GM23248 (cell line): ENCODE data around the gene SLC7A1. TPM values are rescaled to one million over a fixed set of nuclear protein-coding genes. Genes with fewer than 3 reads are reported as not detected.

ENCODE experiments used
- DNase-seq: peaks from one replicate; pipeline ENCODE4 v3.0.0-alpha.2; 2015
- H2AFZ ChIP-seq: fragments of 200-600 bp; sonication (generic); 2 replicates; pipeline ENCODE4 v1.6.1; 2016; ENCODE audit warnings: antibody characterized with exemption
- H3F3A ChIP-seq: fragments of 200-600 bp; sonication (generic); 2 replicates; pipeline ENCODE4 v1.6.1; 2016; ENCODE audit warnings: mild to moderate bottlenecking, antibody characterized with exemption, mixed run types; ENCODE audit not compliant: insufficient read depth
- H3K27ac ChIP-seq: fragments of 200-600 bp; sonication (generic); 2 replicates; pipeline ENCODE4 v1.5.1; 2016; ENCODE audit warnings: mild to moderate bottlenecking
- H3K27me3 ChIP-seq: fragments of 200-600 bp; sonication (generic); replicated peaks from 2 replicates; pipeline ENCODE4 v1.6.1; 2016; ENCODE audit warnings: mild to moderate bottlenecking; ENCODE audit not compliant: insufficient read depth
- H3K36me3 ChIP-seq: fragments of 200-600 bp; sonication (generic); 2 replicates; pipeline ENCODE4 v1.6.1; 2016; ENCODE audit warnings: low read depth, mild to moderate bottlenecking
- H3K4me1 ChIP-seq: fragments of 200-600 bp; sonication (generic); 2 replicates; pipeline ENCODE4 v1.6.1; 2016; ENCODE audit warnings: mild to moderate bottlenecking; ENCODE audit not compliant: insufficient read depth
- H3K4me2 ChIP-seq: fragments of 200-600 bp; sonication (generic); one replicate; pipeline ENCODE4 v1.6.1; 2016; ENCODE audit warnings: mild to moderate bottlenecking; ENCODE audit not compliant: unreplicated experiment
- H3K4me3 ChIP-seq: fragments of 200-600 bp; sonication (generic); 2 replicates; pipeline ENCODE4 v1.5.1; 2016; ENCODE audit warnings: mild to moderate bottlenecking
- H3K79me2 ChIP-seq: fragments of 200-600 bp; sonication (generic); 2 replicates; pipeline ENCODE4 v1.6.1; 2016; ENCODE audit warnings: mild to moderate bottlenecking; ENCODE audit not compliant: insufficient read depth
- H3K9ac ChIP-seq: fragments of 200-600 bp; sonication (generic); 2 replicates; pipeline ENCODE4 v1.6.1; 2016; ENCODE audit warnings: mild to moderate bottlenecking
- H3K9me2 ChIP-seq: fragments of 200-600 bp; sonication (generic); 2 replicates; pipeline ENCODE4 v1.6.1; 2016; ENCODE audit warnings: mixed run types, mild to moderate bottlenecking, moderate library complexity; ENCODE audit not compliant: insufficient read depth
- H3K9me3 ChIP-seq: fragments of 200-600 bp; sonication (generic); one replicate; pipeline ENCODE4 v1.6.1; 2017; ENCODE audit warnings: low read depth
- H4K20me1 ChIP-seq: fragments of 200-600 bp; sonication (generic); 2 replicates; pipeline ENCODE4 v1.6.0; 2016; ENCODE audit not compliant: insufficient read depth
- EZH2 ChIP-seq: fragments of 200-600 bp; sonication (generic); IDR thresholded peaks from 2 replicates; pipeline ENCODE4 v1.6.1; 2018; ENCODE audit warnings: antibody characterized with exemption, mild to moderate bottlenecking; ENCODE audit not compliant: insufficient read depth, poor library complexity, severe bottlenecking
- EZH2phosphoT487 ChIP-seq: fragments of 200-600 bp; sonication (generic); IDR thresholded peaks from 2 replicates; pipeline ENCODE4 v1.6.1; 2018; ENCODE audit warnings: antibody characterized with exemption, moderate library complexity, mild to moderate bottlenecking, low read depth; ENCODE audit not compliant: insufficient read depth
- WGBS, 2 experiments: methylation state at CpG; one replicate each; pipeline ENCODE4 v1.1.6; 2015 to 2017; ENCODE audit warnings: low lambda C conversion rate in 2 of 2, low coverage in 1 of 2; ENCODE audit errors: missing lambda C conversion rate in 2 of 2; 5-methylcytosine and 5-hydroxymethylcytosine counted together
- in situ Hi-C: fragments of 300-500 bp; cut with MboI; formaldehyde crosslinking; loops from 2 replicates; pipeline ENCODE4 v1.15.0; 2020
- polyA plus RNA-seq: library from polyadenylated mRNA; unstranded; fragments of >200 nt; fragmentation: Nextera tagmentation; extraction: Ambion mirVana; gene quantifications from 2 replicates; pipeline ENCODE4 v1.2.1, GENCODE V29; 2016
- total RNA-seq: library from RNA; depleted of rRNA; stranded (reverse); fragments of >200 nt; shearing (Covaris generic); gene quantifications from 2 replicates; pipeline ENCODE4 v1.2.3, GENCODE V29; 2014

The SLC7A1 gene
- total and polyA plus RNA-seq, 2 experiments from 2014 or later, result 34.7 to 38.6 TPM

DNA sequence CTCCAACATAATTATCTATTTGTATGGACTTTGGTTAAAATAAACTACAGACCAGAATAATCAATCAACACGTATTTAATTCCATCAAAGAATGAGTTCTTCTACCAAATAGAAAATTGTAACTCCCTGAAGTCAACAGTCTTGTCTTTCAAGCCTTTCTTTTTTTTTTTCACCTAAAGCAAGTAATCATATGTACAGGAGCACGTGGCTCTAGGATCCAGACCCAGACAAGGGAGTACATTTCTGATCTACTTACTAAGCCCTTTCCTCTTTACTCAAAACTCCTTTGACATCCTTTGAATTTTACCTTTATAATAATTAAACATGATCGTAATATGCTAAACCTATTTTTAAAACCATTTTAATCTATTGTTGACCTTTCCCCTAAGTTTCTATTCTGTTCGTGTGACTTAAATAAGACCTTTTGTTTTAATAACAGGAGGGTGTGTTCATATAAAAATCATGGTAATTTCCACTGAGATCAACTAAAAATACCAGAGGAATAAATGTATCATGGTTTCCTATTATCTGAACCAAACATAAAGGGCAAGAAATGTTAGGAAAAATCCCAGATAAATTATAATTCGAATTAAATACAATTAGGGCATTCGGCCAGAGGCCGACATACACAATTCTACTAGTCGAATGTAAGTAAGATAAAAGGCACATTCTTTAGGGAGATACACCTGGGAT lies 1.7 kb downstream of the SLC7A1 start:
- TF ChIP-seq EZH2, result no peak
- no peak for TF ChIP-seq EZH2phosphoT487
- H3K9me3 ChIP-seq, result no peaks in the 10 kb centered on the region
- no peak for DNase-seq
- H3K9me2 ChIP-seq, result no peaks in the 10 kb centered on the region
- peak overlapping the region; percentile 99 for H3K27ac ChIP-seq
- peaks cover 53% of the 10 kb centered on the region for H3K4me1 ChIP-seq
- H3K9ac ChIP-seq, result peak overlapping the region; percentile 99
- peaks cover 65% of the 10 kb centered on the region for H3K79me2 ChIP-seq
- peak overlapping the region; percentile 94 for H3K4me3 ChIP-seq
- H3F3A ChIP-seq, result peaks cover 37% of the 10 kb centered on the region
- in situ Hi-C loops, result no loop called here
- H3K4me2 ChIP-seq, result peak overlapping the region; percentile 98
- WGBS, 2 experiments, result 53 to 54% methylated on average over 8 of the region's 8 CpGs
- no peaks in the 10 kb centered on the region for H4K20me1 ChIP-seq
- H3K36me3 ChIP-seq, result no peaks in the 10 kb centered on the region
- no peak overlapping the region for H2AFZ ChIP-seq
- H3K27me3 ChIP-seq, result no peaks in the 10 kb centered on the region

DNA sequence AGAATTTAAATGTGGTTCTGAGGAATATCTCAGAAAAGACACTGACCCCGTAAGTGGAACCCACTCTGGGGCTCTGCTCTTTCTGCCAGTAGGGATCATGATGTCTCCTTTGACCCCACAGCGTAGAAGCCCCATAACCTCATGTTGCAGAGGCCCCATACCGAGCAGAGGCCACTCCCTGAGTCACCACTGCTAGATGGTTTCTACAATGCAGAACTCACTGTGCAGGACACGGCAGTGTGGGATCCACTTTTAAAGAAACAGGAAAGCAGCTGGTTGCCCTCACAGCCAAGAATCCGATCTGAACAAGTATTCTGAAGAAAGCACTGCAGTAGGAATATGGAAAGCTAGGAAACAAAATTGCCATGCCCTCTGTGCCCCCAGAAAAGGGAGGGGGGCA lies 4.2 kb downstream of the SLC7A1 start:
- Histone ChIP-seq H3K9ac (peak overlapping the region; percentile 64), H3K27ac (peak overlapping the region; percentile 99), H3K4me3 (peak overlapping the region; percentile 94), H3K36me3 (peaks cover 7% of the 10 kb centered on the region; the same call in 1 of the 2 replicates), H3K4me2 (peak overlapping the region; percentile 98), H3K9me3 (no peaks in the 10 kb centered on the region), H3K4me1 (peaks cover 76% of the 10 kb centered on the region), H3K79me2 (peaks cover 89% of the 10 kb centered on the region), H3K9me2 (no peaks in the 10 kb centered on the region), H4K20me1 (peaks cover 4% of the 10 kb centered on the region; the same call in 1 of the 2 replicates), H2AFZ (no peak overlapping the region), H3K27me3 (no peaks in the 10 kb centered on the region), H3F3A (peaks cover 50% of the 10 kb centered on the region)
- WGBS, 2 experiments, result 25 to 27% methylated on average over 5 of the region's 5 CpGs
- in situ Hi-C loops, result no loop called here
- DNase-seq, result peak; percentile 81
- TF ChIP-seq EZH2phosphoT487 (no peak), EZH2 (no peak)

DNA sequence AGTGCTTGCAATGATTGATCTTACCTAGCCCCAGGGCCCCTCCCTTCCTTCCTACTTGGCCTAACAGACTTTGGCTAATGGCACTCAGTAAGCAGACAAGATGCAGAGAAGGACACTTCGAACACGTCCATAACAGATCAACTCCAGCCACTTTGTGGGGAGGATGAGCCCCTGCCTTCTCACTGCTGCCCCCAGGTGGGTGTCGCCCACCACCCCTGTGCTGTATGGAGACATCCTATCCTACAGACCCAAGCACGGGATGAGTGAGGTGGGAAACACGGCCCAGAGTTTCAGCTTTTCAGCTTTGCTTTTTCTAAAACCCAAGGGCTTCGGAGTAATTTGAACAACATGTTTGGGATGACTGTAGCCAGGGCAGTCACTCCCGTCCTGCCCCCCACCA lies 5.5 kb downstream of the SLC7A1 start:
- Histone ChIP-seq H2AFZ (no peak overlapping the region), H3F3A (peaks cover 61% of the 10 kb centered on the region), H3K27me3 (no peaks in the 10 kb centered on the region), H3K4me1 (peaks cover 88% of the 10 kb centered on the region), H3K4me3 (no peak overlapping the region), H3K9me2 (no peaks in the 10 kb centered on the region), H4K20me1 (peaks cover 4% of the 10 kb centered on the region; the same call in 1 of the 2 replicates), H3K9me3 (no peaks in the 10 kb centered on the region), H3K4me2 (peak overlapping the region; percentile 98), H3K27ac (peak overlapping the region; percentile 99), H3K79me2 (peaks cover 100% of the 10 kb centered on the region), H3K36me3 (peaks cover 9% of the 10 kb centered on the region; the same call in 1 of the 2 replicates), H3K9ac (peak overlapping the region; percentile 21; the same call in 1 of the 2 replicates)
- DNase-seq, result no peak
- in situ Hi-C loops, result no loop called here
- TF ChIP-seq EZH2 (no peak), EZH2phosphoT487 (no peak)
- 54 to 60% methylated on average over 6 to 7 of the region's 7 CpGs for WGBS, 2 experiments

DNA sequence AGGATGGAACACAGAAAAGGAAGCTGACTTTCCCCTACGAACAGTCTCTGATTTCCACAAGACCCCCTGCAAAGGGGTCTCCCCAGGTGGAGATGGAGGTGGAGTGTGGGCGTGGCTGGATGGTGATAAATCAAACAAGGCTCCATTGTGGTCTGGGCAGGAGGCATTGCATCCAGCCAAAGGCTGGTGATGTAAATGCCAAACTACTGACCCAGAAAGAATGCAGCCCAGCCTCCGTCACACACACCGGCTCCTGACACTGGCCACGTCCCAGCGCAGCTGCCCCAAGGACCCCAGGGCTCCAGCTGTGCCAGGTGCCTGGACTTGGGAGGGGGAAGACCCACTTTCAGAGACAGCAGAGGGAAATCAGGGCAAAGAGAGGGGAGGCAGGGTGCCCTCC lies 6.3 kb downstream of the SLC7A1 start:
- no peak for TF ChIP-seq EZH2
- TF ChIP-seq EZH2phosphoT487, result no peak
- peak overlapping the region; percentile 99 for H3K27ac ChIP-seq
- 53 to 54% methylated on average over 6 of the region's 6 CpGs for WGBS, 2 experiments
- no peak overlapping the region for H3K4me3 ChIP-seq
- H4K20me1 ChIP-seq, result peaks cover 4% of the 10 kb centered on the region; the same call in 1 of the 2 replicates
- peaks cover 95% of the 10 kb centered on the region for H3K4me1 ChIP-seq
- peak overlapping the region; percentile 21; the same call in 1 of the 2 replicates for H3K9ac ChIP-seq
- H3F3A ChIP-seq, result peaks cover 69% of the 10 kb centered on the region
- H2AFZ ChIP-seq, result no peak overlapping the region
- no peaks in the 10 kb centered on the region for H3K27me3 ChIP-seq
- peak overlapping the region; percentile 98 for H3K4me2 ChIP-seq
- H3K9me2 ChIP-seq, result no peaks in the 10 kb centered on the region
- peaks cover 100% of the 10 kb centered on the region for H3K79me2 ChIP-seq
- in situ Hi-C loops, result no loop called here
- H3K9me3 ChIP-seq, result no peaks in the 10 kb centered on the region
- H3K36me3 ChIP-seq, result peaks cover 9% of the 10 kb centered on the region; the same call in 1 of the 2 replicates
- peak; percentile 70 for DNase-seq
